ENCODE results near the gene BCS1L. TPM values are rescaled to one million over a fixed set of nuclear protein-coding genes. Genes with fewer than 3 reads are reported as not detected.
A peak's percentile ranks its signal among the peaks of the same experiment; 100 is the strongest.

The BCS1L gene
- total and polyA plus RNA-seq, 5 experiments from 2014 or later: 15.4 to 57.2 (median 21.0) TPM

DNA sequence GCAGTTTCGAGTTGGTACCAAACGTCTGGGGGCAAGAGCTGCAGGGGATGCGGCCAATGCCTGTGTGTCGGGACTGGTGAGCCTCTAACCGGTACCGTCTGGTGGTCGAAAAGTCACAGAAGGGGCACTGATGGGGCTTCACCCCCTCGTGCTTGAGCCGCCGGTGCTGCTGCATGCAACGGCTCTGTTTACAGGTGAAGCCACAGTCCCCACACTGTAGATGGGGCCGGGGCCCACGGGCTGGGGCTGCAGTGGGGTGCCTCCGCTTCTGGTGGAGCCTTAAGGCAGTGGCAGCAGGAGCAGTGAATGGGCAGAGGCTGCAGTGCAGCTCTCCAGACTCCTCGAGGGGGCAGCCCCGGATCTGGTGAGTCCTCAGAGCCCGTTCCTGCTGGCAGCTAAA lies 16.7 kb upstream of the BCS1L start:
- POLR2A ChIA-PET: no interaction called here
- DNase-seq (no peak), ATAC-seq (no peak)
- Mint-ChIP-seq H3K27ac (no peak overlapping the region), H3K9me3 (no peaks in the 10 kb centered on the region), H3K27me3 (no peaks in the 10 kb centered on the region), H3K4me3 (no peak overlapping the region), H3K36me3 (peaks cover 0 to 81% (median 21%) of the 10 kb centered on the region in 3 donors), H3K4me1 (peaks cover under 1 to 7% (median 2%) of the 10 kb centered on the region in 4 donors)

DNA sequence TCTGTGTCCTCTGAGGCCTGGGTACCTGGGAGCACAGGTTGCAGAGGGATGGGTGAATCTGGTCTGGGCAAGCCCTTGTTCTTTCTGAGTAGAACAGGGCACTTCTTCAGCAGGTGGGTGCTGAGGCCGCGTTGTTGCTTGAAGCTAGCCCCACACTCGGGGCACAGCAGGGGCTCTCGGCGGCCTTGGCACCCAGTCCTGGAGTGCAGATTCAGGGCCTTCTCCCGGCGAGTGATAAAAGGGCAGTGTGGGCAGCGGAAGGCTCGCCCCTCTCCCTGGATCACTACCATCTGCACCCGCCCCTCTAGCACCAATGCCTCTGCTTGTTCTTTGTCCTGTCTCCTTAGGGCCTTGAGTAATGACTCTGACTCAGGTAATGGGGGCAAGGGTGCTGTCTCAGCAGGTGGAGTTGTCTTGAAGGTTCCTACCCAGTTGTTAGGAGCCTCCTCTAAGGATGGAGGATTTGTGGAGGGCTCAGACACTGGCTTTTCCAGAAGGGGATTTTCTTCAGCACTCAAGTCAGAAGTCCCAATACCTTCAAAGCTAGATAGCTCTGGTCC lies 15.7 kb upstream of the BCS1L start:
- DNase-seq: no peak
- Mint-ChIP-seq H3K4me3 (no peak overlapping the region), H3K27me3 (no peaks in the 10 kb centered on the region), H3K9me3 (no peaks in the 10 kb centered on the region), H3K27ac (no peak overlapping the region), H3K4me1 (peaks cover 3 to 17% (median 10%) of the 10 kb centered on the region in 4 donors), H3K36me3 (peaks cover 4 to 81% (median 22%) of the 10 kb centered on the region in 3 donors)
- no peak for ATAC-seq
- POLR2A ChIA-PET: no interaction called here

DNA sequence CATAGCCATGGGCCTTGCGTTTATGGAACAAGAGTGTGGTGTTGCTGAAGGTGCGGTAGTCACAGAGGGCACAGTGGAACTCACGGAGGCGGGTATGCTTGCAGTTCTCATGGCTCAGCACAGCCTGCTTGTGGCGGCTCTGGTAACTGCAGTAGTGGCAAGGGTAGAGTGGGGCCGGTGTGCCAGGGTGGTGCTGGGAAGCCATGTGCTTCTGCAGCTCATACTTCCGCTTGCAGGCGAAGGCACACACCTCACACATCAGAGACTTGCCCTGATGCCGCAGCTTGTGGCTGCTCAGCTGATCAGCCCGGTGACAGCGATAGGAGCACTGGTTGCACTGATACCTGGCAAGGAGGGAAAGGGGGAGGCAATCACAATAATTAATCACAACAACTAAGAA lies 14.8 kb upstream of the BCS1L start:
- POLR2A ChIA-PET: no interaction called here
- Mint-ChIP-seq H3K36me3 (peaks cover 4 to 81% (median 18%) of the 10 kb centered on the region in 3 donors), H3K4me1 (peaks cover 3 to 17% (median 10%) of the 10 kb centered on the region in 4 donors), H3K4me3 (no peak overlapping the region), H3K27ac (peak overlapping the region in 1 of 10 donors; percentile 18), H3K27me3 (no peaks in the 10 kb centered on the region), H3K9me3 (no peaks in the 10 kb centered on the region)
- no peak for ATAC-seq
- DNase-seq: no peak

DNA sequence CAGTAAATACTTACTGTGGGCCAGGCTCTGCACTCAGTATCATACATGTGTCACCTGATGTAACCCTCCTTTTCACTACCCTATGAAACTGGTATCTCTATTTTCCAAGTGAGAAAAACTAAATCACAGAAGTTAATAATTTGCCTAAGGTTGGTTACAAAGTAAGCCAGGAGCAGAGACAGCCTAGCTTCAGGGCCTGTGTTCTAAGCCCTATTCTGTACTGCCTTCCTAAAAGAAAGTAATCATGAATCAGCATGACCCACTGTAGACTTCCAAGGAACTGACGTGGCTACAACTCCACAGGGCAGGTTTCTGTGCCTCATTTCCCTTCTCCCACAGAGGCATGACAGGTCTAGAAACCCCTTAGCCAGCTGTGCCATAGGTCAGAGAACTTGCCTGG lies 14.4 kb upstream of the BCS1L start:
- peaks cover 4 to 82% (median 18%) of the 10 kb centered on the region in 3 donors for H3K36me3 Mint-ChIP-seq
- peak overlapping the region in 1 of 10 donors; percentile 18 for H3K27ac Mint-ChIP-seq
- no peaks in the 10 kb centered on the region for H3K27me3 Mint-ChIP-seq
- POLR2A ChIA-PET: no interaction called here
- peaks cover 3 to 17% (median 10%) of the 10 kb centered on the region in 4 donors for H3K4me1 Mint-ChIP-seq
- ATAC-seq (no peak), DNase-seq (no peak)
- H3K4me3 Mint-ChIP-seq: no peak overlapping the region
- no peaks in the 10 kb centered on the region for H3K9me3 Mint-ChIP-seq

DNA sequence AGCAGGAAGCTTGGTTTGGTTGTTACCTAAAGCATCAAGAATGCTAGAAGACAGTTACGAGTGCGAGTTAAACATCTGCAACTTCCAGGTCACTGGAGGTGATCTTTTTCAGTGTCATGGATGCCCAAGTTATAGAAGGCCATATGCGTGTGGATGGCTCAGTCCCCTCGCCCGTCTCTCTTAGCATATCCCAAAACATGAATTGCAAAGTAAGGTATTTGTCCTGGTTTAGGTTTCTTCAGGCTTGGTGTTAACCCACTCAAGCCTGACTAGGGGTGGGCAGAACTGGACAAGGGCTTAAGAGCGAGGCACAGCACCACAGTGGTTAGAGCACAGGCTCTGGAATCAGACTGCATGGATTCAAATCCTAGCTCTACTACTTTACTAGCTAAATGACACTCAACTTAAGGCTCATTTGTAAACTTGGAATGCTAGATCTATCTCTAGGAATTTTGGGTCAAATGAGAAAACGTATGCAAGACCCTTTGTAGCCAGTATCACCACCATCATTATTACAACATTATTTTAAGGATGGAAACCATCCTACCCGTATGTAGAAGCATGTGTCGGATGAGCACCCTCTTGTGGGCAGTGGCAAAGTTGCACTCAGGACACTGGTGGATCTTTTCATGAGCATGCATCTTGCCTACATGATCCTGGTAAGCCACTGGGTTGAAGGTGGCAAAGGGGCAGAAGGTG lies 11.2 kb upstream of the BCS1L start:
- POLR2A ChIA-PET: no interaction called here
- Mint-ChIP-seq H3K4me1 (peaks cover 3 to 20% (median 13%) of the 10 kb centered on the region in 4 donors), H3K27me3 (no peaks in the 10 kb centered on the region), H3K36me3 (peaks cover 4 to 88% (median 19%) of the 10 kb centered on the region in 3 donors), H3K4me3 (no peak overlapping the region), H3K9me3 (no peaks in the 10 kb centered on the region), H3K27ac (peak overlapping the region in 5 of 10 donors; percentile 3 to 81 (median 55))
- DNase-seq (peak in 9 of 10 donors; percentile 21 to 77 (median 44)), ATAC-seq (peak; percentile 83 to 89)

DNA sequence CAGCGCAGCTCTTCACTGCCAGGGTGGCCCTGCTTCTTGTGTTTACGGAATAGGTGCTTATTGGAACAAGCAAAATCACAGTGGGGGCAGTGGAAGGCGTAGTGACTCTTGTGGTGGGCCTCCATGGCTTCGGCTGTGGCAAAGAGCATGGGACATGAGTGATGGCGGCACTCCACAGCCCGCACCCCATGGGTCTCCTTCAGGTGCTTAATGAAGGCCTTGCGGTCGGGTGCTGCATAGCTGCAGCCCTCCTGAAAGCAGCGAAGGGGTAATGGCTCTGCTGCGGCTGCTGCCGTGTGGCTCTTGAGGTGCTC lies 10.7 kb upstream of the BCS1L start:
- Mint-ChIP-seq H3K4me1 (peaks cover 3 to 20% (median 13%) of the 10 kb centered on the region in 4 donors), H3K4me3 (no peak overlapping the region), H3K27ac (peak overlapping the region in 4 of 10 donors; percentile 12 to 81 (median 62)), H3K27me3 (no peaks in the 10 kb centered on the region), H3K36me3 (peaks cover 4 to 90% (median 19%) of the 10 kb centered on the region in 3 donors), H3K9me3 (no peaks in the 10 kb centered on the region)
- POLR2A ChIA-PET: interaction anchor here (0.6 to 1.4 kb wide), 2 partner anchors 10 to 81 kb away, joined by 4 read pairs; partner anchors contain the start of genes BCS1L, USP37 and ZNF142
- ATAC-seq (no peak), DNase-seq (no peak)

DNA sequence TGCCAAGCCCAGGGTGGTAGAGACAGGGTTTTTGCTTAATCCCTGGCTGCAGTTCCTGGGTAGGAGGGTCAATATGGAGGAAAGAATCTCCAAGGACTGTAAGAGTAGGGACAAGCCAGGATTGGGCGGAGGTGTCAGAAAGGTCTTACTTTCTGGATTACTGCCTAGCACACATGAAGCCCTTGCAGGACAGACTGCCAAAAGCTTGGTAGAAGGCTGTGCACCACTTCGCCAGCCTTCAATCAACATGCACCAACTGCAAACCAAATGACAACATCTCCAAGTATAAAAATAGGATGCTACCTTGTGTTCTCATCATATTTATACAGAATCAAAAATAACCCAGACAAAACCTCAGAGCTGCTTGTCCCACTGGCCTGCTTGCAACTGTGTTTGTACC lies 3.7 kb upstream of the BCS1L start:
- H3K4me1 Mint-ChIP-seq: peaks cover 12 to 56% (median 35%) of the 10 kb centered on the region in 4 donors
- H3K4me3 Mint-ChIP-seq: no peak overlapping the region
- ATAC-seq: no peak
- H3K36me3 Mint-ChIP-seq: peaks cover 0 to 64% (median 3%) of the 10 kb centered on the region in 3 donors
- H3K9me3 Mint-ChIP-seq: no peaks in the 10 kb centered on the region
- no peak overlapping the region for H3K27ac Mint-ChIP-seq
- no peak for DNase-seq
- POLR2A ChIA-PET: no interaction called here
- no peaks in the 10 kb centered on the region for H3K27me3 Mint-ChIP-seq

DNA sequence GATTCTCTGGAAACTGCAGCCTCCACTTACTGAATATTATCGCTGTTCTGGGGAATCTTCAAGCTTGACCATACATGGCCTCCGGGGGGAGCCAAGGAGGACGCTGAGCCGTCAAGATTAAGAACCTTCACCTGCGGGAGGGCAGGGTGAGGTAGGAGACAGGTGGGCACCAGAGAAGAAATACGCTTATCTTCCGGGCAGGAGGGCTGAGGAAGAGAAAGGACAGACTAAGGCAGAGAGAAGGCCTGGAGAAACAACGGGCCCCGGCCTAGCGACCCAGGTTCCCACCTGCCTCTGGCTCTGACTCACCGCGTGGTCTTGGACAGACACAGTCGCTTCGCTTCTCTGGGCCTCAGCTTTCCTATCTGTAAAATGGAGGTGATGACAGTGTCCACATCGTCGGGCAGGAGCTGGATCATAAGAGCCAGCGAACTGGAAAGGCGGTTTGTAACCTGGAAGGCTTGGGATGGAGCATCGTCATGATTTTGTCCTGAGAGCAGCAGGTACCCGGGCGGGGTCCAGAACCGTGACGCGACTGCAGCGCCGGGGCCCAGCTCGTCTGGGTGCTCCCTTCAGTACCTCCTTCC lies 719 bp upstream of the BCS1L start:
- POLR2A ChIA-PET: interaction anchor here (0.7 to 4.9 kb wide), 13 partner anchors 9 to 733 kb away, joined by 3 to 61 read pairs (median 4); partner anchors contain the start of genes AAMP, ARPC2, DNAJB2 and PNKD
- Mint-ChIP-seq H3K36me3 (peaks cover 0 to 56% (median 3%) of the 10 kb centered on the region in 3 donors), H3K4me1 (peaks cover 17 to 46% (median 35%) of the 10 kb centered on the region in 4 donors), H3K9me3 (no peaks in the 10 kb centered on the region), H3K27ac (peak overlapping the region; percentile 89 to 98 (median 95)), H3K4me3 (peak overlapping the region; percentile 94 to 100 (median 99)), H3K27me3 (no peaks in the 10 kb centered on the region)
- DNase-seq: peak in 8 of 10 donors; percentile 9 to 36 (median 18)
- ATAC-seq: peak in 1 of 2 donors; percentile 31

DNA sequence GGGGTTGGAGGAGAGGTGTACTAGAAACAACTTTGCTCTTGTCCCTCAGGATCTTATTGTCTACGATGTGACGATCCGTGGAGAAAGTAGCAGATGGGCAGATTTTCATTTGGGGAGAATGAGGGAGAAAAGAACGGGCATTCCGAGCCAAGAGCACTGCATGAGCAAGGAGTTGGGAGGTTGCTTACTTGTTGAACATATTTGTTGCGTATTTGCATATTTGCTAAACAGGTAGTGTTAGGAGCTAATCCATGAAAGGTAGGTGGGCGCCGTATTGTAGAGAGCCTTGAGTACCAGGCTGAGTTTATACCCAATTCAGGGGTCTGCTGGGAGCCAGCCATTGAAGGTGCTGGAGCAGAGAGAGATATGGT lies 490 bp downstream of the BCS1L start:
- Mint-ChIP-seq H3K36me3 (peaks cover 0 to 57% (median 3%) of the 10 kb centered on the region in 3 donors), H3K27me3 (no peaks in the 10 kb centered on the region)

DNA sequence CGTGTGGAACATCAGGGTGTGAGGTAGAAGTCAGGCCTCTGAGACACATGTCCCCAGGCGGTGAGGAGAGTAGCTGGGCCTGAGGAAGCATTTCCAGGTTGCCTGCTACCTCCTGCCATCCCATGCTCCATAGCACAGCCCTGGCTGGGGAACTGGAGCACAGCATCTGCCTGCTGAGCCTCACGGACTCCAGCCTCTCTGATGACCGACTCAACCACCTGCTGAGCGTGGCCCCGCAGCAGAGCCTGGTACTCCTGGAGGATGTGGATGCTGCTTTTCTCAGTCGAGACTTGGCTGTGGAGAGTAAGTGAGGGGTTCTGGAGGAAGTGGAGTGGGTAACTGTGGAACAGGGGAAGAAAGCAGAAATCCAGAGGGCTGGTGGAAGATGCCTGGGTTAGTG lies 2.9 kb downstream of the BCS1L start:
- peak overlapping the region in 1 of 10 donors; percentile 29 for H3K27ac Mint-ChIP-seq
- ATAC-seq (no peak), DNase-seq (no peak)
- no peaks in the 10 kb centered on the region for H3K27me3 Mint-ChIP-seq
- peak overlapping the region in 2 of 10 donors; percentile 20 to 28 for H3K4me3 Mint-ChIP-seq
- no peaks in the 10 kb centered on the region for H3K9me3 Mint-ChIP-seq
- POLR2A ChIA-PET: interaction anchor here (1.5 to 4.9 kb wide), 2 partner anchors 9 to 10 kb away, joined by 5 to 61 read pairs; partner anchors contain the start of genes RNF25 and STK36
- peaks cover 15 to 32% (median 27%) of the 10 kb centered on the region in 4 donors for H3K4me1 Mint-ChIP-seq
- peaks cover 0 to 57% (median 5%) of the 10 kb centered on the region in 3 donors for H3K36me3 Mint-ChIP-seq

More for the DNA sequence above, 490 bp downstream of the BCS1L start:
- peaks cover 17 to 45% (median 35%) of the 10 kb centered on the region in 4 donors for H3K4me1 Mint-ChIP-seq
- H3K4me3 Mint-ChIP-seq: peak overlapping the region; percentile 94 to 100 (median 99)
- no peak for DNase-seq
- POLR2A ChIA-PET: interaction anchor here (0.6 to 4.9 kb wide), 10 partner anchors 11 to 732 kb away, joined by 3 to 61 read pairs (median 6); partner anchors contain the start of genes AAMP, ARPC2, PNKD and RNF25
- peak overlapping the region; percentile 89 to 98 (median 95) for H3K27ac Mint-ChIP-seq
- ATAC-seq: no peak
- no peaks in the 10 kb centered on the region for H3K9me3 Mint-ChIP-seq

DNA sequence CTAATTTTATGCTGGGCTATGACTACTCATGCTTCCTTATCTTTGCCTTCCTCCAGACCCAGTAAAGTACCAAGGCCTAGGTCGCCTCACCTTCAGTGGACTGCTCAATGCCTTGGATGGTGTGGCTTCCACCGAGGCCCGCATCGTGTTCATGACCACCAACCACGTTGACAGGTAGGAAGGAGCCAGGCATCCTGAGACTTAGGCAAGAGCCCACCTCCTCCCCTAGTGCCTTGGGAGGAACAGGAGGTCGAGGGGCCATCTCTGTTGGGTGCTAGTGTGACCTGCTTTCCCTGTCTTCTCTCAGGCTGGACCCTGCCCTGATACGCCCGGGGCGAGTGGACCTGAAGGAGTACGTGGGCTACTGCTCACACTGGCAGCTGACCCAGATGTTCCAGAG lies 3.3 kb downstream of the BCS1L start:
- no peaks in the 10 kb centered on the region for H3K27me3 Mint-ChIP-seq
- DNase-seq: no peak
- H3K9me3 Mint-ChIP-seq: no peaks in the 10 kb centered on the region
- H3K27ac Mint-ChIP-seq: peak overlapping the region in 1 of 10 donors; percentile 29
- H3K36me3 Mint-ChIP-seq: peaks cover 0 to 57% (median 5%) of the 10 kb centered on the region in 3 donors
- no peak for ATAC-seq
- H3K4me1 Mint-ChIP-seq: peaks cover 15 to 27% (median 24%) of the 10 kb centered on the region in 4 donors
- POLR2A ChIA-PET: interaction anchor here (0.6 to 1.5 kb wide), 2 partner anchors 9 to 515 kb away, joined by 3 to 5 read pairs; partner anchors contain the start of genes RNF25 and STK36
- H3K4me3 Mint-ChIP-seq: peak overlapping the region in 1 of 10 donors; percentile 20

DNA sequence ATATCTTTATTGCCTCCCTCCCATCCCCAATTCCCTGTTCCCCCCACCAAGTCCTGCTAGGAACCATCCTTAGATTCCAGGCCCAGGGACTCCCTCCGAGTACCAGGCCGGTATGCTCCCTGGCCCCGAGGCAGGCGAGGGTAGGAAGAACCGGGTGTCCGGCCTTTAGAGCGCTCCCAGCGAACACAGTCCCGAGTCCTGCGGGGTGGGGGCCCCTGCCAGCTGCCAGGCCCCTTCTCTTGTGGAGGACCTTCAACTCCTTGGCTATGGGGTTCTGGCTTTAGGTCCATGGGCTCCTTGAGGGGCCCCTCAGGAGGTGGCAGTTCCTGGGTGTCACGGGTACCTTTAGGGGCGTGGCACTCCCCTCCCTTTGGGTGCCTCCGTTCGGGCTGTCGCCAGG lies 4.4 kb downstream of the BCS1L start:
- no peak for DNase-seq
- no peak for ATAC-seq
- H3K27me3 Mint-ChIP-seq: no peaks in the 10 kb centered on the region
- H3K4me3 Mint-ChIP-seq: no peak overlapping the region
- POLR2A ChIA-PET: interaction anchor here (1.5 kb wide), 1 partner anchor 8 kb away, joined by 5 read pairs; the partner anchor contains the start of genes RNF25 and STK36
- H3K9me3 Mint-ChIP-seq: no peaks in the 10 kb centered on the region
- H3K36me3 Mint-ChIP-seq: peaks cover 0 to 60% (median 5%) of the 10 kb centered on the region in 3 donors
- H3K4me1 Mint-ChIP-seq: peaks cover 12 to 17% (median 15%) of the 10 kb centered on the region in 4 donors
- peak overlapping the region in 2 of 10 donors; percentile 4 to 17 for H3K27ac Mint-ChIP-seq

All from naive thymus-derived CD8-positive, alpha-beta T cell (primary cell).